Measurements from ENCODE around the gene ZNF423.
A peak's percentile ranks its signal among the peaks of the same experiment; 100 is the strongest.

Gene ZNF423

DNA sequence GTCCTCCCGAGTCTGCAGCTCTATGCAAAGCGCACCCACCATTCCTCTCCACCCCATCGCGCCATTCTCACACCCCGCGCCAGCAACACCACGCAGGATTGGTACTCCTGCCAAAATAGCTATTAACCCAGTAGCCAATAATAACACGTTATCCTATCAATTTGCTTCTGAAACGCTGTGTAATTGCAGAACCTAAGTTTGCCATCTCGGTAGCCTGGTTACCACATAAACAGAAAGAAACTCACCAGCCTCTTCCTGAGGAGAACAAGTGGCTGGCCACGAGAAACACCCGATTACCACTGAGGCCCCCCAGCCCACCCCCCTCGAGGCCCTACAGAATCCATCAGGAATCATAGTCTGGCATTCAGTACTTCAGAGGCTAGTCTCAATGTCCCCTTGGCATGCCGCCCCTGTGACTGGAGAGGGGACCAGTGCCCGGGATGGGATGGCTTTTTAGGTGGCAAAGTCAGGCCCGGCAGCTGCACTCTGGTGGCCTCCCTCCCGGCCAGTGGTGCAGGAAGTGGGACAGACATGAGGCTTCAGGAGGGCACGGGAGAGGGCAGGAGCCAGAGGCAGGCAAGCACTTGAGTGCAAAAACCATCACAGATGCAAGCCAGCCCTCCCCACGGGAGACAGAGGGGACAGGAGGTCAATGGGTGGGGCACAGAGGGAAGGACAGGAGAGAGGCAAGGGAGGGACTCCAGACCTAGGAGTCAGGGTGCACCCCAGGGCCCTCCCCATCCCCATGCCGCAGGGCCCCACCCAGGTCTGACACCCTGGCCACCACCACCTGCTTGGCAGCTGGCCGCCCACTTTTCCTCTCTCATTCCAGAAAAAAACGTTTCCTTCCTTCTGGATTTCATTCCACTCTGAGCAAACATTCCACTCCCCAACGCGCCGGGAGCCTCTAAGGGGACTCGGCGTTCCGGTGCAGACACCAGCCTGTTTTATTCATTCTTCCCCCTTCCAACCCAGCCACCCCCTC lies 192.5 kb downstream of the ZNF423 start:
- peak; percentile 39 for DNase-seq (ENCODE audit: low spot score)

DNA sequence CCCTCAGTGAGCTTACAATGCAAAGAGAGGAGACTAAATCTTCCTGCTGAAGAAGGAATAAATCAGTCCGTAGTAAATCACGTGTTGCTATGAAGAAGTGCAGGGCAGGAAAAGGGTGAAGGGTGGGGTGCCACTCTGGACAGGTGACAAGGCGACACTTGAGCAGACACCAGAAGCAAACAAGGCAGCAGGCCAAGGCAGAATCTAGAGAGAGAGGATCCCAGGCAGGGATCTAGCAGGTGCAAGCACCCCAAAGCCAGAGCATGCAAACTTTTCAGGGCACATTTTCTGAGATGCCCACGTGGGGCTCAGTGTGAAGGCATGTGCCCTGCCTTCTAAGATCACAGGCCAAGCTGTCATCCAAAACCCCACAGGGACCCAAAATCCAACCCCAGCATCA lies 193.3 kb downstream of the ZNF423 start:
- DNase-seq (ENCODE audit: low spot score), result no peak

DNA sequence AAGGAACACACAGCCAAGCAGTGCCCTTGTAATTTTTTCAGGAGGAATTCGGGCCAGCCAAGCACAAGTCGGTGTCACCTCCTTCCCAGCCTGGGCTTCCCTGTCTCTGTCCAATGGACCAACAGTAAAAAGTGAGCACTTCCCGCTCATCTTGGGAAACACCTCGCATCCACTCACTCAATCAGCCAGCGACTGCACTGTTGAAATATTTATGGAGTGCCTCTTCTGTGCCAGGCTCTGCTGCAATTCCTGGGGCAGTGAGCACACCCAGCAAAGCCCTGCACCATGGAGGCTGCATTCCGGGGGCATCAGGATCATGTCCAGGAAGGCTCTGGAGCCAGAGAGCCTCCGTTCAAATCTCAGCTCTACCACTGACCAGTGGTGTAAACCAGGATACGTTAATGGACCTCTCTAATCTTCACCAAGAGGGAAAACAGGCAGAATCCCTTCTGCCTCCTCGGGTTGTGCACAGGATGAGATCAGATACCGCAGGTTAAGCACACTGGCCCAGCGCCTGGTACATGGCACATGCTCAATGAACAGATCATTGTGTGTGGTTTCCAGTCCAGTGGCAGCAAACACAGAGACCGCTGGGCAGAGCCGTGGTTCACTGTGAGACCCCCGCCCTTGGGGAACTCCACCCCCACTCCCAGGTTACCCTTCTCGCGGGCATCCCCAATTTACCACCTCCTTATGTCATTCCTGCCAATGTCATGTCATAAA lies 194.3 kb downstream of the ZNF423 start:
- DNase-seq (ENCODE audit: low spot score), result no peak

DNA sequence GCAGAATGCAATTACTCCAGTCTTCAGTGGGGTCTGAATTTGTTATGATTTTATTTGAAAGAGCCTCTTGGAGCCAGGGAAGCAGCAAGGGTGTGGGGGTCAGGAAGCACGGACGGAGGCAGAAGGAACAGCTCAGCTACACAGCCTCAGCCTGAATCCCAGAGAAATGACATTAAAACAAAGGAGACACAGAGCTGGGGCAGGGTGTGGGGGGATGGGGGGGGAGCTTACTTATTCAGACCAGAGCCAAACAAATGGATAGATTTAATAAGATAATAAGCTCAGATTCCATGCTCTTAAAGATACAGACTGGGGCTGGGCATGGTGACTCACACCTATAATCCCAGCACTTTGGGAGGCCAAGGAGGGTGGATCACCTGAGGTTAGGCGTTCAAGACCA lies 195.3 kb downstream of the ZNF423 start:
- DNase-seq (ENCODE audit: low spot score), result no peak

DNA sequence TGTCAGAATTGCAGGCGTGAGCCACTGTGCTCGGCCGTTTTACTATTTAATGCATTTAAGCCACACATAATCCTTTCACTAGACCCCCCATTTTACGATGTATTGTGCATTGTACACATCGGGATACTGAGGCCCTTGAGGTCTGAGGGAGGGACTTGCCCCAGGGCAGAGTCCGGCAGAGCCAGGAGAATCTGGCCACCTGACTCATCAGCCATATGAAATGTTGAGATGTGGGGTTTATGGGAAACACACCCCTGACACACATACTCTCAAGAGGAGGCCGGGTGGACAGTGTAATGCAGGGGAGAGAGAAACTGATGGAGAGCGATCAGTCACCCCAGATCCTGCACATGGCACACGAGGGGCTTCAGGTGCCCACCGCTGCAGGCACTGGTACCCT lies 196.6 kb downstream of the ZNF423 start:
- DNase-seq (ENCODE audit: low spot score), result no peak

DNA sequence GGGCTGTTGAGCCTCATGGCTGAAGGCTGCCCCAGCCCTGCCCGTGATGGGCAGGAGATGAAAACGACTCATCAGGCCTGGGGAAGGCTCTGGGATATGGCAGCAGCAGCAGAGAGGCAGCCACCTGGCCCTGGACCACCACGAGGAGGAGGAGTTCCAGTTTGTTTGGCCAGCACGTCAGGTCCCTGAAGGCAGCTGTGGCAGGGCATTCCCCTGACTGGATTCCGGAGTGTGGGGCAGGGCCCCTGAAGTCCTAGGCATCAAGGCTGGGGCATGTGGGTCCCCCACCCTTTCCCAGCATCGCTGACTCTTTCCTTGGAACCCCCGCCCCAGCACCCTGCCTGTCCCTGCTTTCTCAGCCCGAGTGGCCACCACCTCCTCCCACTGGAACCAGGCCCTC lies 197.4 kb downstream of the ZNF423 start:
- no peak for DNase-seq (ENCODE audit: low spot score)

DNA sequence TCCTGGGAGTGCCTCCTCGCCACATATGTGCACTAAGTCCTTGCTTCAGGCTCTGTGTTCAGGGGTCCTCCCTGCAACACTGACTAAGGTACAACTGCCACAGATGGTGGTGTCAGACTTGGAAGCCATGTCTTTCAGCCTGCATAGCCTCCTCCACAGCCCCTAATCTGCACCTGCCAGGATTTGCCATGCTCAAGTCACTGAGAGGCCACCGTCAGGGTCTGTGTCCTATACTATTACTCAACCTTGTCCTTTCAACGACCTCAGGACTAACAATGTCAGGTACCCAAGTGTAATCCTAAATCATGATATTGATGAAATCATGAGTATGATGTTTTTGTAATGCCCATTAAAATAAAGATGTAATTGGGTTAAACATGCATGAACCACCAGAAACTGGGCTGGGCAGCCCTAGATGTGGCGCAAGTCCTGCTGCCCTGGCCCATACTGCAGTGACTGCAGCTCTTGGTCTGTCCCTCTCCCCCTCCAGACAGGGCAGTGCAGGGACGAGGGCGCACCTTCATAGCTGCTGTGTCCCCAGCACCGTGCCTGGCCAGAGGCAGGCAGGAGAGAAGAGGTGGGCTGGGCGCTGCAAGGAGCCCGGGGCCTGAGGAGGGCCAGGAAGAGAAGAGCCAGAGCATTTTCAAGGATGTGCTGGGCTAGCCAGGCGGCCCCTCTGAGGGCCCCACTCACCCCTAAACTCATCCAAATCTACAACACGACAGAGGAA lies 198.0 kb downstream of the ZNF423 start:
- DNase-seq (ENCODE audit: low spot score), result no peak

GRCh38 chr16:49654425-49654824 lies 201.5 kb downstream of the ZNF423 start:
- DNase-seq (ENCODE audit: low spot score), result no peak

DNA sequence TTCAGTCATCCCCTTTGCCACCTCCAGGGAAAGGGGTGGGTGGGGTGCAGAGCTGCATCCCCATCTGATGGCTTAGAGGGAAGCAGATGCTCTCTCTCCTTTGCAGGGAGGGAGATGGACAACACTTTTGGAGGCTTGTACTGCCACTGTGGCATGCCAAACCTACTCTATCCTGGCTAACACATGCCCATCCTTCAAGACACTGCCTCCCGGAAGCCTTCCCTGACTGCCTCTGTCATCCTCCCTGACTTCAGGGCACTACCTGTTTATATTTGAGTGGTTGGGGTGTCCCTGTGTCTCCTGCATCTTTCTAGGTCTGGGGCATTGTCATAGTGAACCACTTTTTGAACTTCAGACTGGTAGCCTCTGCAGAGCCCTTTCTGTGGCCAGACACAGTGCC lies 202.3 kb downstream of the ZNF423 start:
- no peak for DNase-seq (ENCODE audit: low spot score)

GRCh38 chr16:49653173-49653570 lies 202.7 kb downstream of the ZNF423 start:
- DNase-seq (ENCODE audit: low spot score), result no peak

DNA sequence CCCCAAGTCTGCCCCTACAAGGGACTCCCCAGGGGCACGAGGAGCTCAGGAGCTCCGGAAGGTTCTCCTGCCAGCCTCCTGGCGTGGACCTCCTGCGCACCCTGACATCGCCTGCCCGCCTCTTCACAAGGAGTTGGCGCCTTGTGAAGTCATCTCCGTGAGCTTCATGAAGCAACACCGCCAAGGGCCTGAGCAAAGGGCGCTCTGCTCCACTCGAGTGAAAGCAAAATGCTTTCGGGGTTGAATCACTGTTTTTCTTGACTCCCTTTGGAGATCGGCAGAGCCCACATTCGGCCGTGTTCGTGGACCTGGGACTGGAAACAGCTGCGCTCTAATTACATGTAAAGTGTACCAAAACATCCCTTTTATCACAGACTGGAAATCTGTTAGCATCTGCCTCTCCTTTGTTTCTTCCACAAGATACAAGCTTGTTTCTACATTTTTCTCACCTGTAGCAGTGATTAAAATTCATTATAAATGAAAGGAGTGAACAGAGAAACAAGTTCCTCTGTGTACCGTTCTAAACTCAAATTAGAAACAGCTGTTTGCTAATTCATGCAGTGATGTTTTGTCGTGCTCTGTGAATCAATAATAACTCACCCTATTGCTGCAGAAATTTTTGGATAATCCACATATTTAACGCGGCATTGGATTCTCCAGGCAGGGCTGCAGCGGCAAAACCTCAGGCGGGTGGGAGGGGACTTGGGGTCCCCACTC lies 203.3 kb downstream of the ZNF423 start:
- DNase-seq (ENCODE audit: low spot score), result peak; percentile 81

- no peak for DNase-seq (ENCODE audit: low spot score)
These were observed 203.9 kb downstream of the ZNF423 start for GRCh38 chr16:49651996-49652395.

- no peak for DNase-seq (ENCODE audit: low spot score)
These were observed 204.7 kb downstream of the ZNF423 start for GRCh38 chr16:49651226-49651625.

DNA sequence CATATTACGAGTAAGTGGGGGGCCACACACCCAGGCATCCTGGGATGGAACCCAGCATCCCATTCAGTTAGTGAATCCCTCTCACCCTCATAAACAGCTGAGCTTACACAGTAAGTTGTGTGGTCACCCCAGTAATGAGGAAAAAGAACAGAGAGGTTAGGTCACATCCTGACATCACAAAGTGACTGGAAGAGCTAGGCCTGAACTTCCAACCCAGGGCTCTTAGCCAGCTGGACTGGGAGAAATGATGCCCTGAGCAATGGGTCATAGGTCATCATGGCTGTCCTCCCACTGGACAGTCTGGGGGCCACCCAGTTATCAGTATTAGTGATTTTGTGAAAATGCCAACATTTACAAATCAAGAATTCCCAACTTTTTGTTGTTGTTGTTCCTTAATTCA lies 205.3 kb downstream of the ZNF423 start:
- DNase-seq (ENCODE audit: low spot score), result no peak

GRCh38 chr16:49649013-49649765 lies 206.7 kb downstream of the ZNF423 start:
- DNase-seq (ENCODE audit: low spot score), result no peak

GRCh38 chr16:49647673-49648072 lies 208.2 kb downstream of the ZNF423 start:
- no peak for DNase-seq (ENCODE audit: low spot score)

GRCh38 chr16:49645263-49645662 lies 210.6 kb downstream of the ZNF423 start:
- DNase-seq (ENCODE audit: low spot score), result no peak

GRCh38 chr16:49644145-49644463 lies 211.8 kb downstream of the ZNF423 start:
- DNase-seq (ENCODE audit: low spot score), result peak; percentile 37

GRCh38 chr16:49643429-49644144 lies 212.3 kb downstream of the ZNF423 start:
- peak; percentile 74 for DNase-seq (ENCODE audit: low spot score)

DNA sequence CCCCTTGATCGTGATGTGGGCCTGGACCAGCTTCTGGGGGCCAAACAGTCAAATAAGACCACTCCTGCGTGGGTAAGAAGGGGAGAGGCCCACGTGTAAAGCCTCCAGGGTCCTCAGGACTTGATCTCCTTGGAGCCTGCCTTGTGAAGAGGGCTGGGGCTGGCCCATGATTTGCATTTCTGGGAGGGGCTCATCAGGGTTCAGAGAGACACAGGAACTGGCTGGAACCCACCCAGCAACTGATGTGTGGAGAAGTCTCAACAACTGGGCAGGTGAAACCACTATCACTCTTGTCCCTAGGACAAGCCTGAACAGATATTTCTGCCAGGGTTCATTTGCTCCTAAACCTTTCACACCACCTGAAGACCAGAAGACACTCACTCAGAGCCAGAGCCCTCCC lies 214.7 kb downstream of the ZNF423 start:
- DNase-seq (ENCODE audit: low spot score), result no peak

- no peak for DNase-seq (ENCODE audit: low spot score)
These were observed 215.3 kb downstream of the ZNF423 start for GRCh38 chr16:49640581-49640980.
